Measurements from ENCODE around the gene EYS. TPM values are rescaled to one million over a fixed set of nuclear protein-coding genes. Genes with fewer than 3 reads are reported as not detected.

Gene EYS
- total RNA-seq, 1 experiment from 2014 or later, result not detected

DNA sequence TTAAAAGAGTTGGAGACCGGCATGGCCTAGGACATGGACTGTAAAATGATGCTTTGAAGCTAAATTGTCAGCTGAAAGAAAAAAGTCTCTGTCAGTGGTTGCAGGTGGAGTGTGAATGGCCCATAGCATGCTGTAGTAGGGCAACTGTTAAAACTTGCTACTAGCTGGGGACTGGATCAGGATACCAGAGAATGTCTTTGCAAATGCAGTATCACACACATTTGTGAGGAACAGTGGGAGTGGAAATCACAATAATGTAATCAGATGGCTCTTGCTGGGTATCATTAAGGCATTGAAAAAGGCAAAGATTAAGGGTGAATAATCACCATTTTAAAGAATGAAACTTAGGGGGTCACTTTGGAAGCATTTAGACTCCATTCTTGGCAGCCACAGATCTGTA lies 737.9 kb downstream of the EYS start:
- no peak for DNase-seq (ENCODE audit: low read depth)

DNA sequence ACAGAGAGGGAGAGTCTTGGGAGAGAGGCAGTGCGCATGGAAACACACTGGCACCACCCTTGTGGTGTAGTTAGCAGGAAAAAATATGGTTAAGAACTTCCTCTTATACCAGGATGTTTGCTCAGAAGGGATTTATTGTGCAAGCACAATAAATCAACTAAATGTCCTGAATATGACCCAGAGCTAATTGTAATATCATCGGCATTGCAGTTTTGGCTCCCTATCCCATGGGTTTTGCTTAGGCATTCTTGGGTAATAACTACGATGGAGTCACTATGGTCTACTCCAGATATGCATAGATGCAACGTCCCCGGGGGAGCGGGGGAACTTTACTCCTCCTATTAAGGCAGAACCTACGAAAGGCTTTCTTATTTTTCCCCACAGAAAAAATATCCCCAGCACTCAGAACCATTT lies 751.6 kb downstream of the EYS start:
- no peak for DNase-seq (ENCODE audit: low read depth)

DNA sequence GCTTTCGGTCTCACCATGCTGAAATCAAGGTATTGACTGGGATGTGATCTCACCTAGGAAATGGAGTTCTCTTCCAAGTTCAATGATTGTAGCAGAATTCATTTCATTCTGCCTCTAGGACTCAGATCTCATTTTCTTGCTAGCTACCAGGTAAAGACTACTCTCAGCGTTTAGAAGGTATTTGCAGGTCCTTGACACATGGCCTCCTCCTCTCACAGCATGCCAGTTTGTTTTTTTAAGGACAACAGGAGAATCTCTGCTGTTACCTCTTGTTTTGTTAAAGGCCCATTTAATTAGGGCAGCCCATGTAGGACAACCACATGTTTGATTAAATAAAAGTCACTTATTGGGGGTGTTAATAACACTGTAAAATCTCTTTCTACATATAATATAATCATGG lies 757.8 kb downstream of the EYS start:
- no peak for DNase-seq (ENCODE audit: low read depth)

DNA sequence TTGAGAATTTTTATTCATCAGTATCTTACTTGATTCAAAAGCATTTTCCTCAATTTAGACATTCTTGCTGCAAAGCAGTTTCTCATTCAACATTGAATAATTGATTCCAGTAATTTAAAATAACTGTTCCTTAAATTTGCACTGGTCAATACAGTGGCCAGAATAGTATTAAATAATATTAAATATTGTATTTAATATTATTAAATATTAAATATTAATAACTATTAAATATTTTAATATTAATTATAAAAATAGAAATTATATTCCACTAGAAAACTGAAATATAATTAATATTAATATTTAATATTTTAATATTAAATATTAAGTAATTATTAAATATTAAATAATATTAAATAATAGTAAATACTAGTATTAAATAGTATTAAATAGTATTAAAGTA lies 758.8 kb downstream of the EYS start:
- DNase-seq (ENCODE audit: low read depth), result no peak

DNA sequence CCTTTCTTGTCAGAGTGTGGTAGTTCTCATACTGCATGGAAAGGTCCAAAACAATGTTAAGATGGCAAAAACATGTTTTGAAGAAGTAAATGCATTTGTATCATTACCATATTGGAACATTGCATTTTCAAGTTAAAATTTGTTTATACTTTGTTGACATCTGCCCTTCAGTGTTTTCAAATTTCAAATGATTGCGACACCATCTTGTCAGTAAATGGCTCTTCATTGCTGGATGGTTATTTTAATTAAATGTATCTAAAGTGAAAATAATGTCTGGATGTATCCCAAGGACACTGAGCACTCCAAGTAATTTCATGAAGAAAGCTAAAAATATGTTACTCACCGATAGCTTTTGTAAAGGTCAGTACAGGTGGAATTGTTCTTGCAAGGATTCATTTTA lies 761.6 kb downstream of the EYS start:
- DNase-seq (ENCODE audit: low read depth), result no peak

DNA sequence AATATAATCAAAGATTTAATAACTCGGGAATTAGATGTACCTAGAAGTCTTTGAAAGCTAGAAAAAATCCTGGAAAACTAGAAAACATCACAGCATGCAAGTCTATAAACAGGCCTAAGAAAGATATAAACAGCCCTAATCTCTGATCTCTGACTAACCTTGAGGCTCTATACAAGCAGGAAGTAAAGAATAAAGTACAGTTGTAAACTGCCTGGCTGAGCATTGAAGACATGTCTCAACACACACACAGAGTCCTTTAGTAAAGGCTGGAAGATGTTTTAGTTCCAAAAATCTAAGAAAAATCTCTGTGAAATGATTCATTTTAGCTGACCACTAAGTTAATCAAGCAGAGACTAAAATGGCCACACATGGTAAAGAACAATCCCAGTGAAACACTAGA lies 774.5 kb downstream of the EYS start:
- DNase-seq (ENCODE audit: low read depth), result no peak

DNA sequence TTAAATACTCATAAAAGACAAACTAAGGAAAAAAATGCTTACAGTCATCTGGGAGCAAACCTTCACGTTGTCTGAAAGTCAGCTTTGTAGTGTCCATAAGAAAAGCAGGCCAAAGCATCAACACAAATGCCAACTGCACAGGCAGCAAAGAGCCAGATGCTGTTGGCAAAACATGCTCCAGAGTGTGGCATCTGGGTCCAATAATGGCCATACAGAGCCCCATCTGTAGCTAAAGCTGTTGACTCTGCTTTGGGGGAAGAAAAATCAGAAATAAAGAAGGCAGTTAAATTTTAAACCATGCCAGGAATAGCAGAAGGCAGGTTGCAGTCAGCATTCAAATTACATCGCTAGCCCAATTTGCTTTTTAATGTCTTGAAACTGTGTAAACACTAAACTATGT lies 776.3 kb downstream of the EYS start:
- DNase-seq (ENCODE audit: low read depth), result no peak

DNA sequence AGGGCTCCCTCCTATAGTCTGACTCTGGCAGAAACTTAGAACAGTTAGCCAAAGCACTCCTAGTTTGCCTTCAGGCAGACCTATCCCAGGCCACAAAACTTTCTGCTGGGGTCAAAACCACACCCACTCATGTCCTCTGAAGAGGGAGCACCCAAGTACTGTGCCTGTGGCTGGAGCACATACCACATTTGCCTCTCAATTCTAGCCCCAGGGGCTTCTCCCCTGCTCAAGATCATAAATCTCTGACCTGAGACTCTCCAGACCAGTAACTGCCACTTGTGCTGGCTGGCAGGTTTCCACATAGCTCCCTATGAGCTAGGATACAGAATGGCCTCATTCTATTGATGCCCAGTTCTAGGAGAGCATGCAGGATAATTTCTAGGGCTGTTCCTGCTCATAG lies 781.0 kb downstream of the EYS start:
- no peak for DNase-seq (ENCODE audit: low read depth)

DNA sequence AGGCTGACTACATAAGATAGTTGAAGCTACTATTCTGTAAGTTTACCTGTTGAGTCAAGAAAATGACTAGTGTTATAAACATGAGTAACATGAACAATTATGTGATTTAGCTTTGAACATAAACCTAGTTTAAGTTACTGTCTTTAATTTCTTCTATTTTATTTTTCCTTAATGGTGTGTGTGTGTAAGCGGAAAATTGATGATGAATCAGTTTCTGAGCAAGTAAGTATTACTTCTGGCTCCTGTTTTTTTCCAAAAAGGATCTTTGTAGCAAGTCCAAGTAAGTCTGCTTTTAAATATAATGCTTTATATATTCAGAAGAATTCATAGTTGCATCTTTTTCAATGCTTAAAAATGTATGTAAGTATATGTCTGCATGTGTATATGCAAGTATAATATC lies 786.8 kb downstream of the EYS start:
- no peak for DNase-seq (ENCODE audit: low read depth)

DNA sequence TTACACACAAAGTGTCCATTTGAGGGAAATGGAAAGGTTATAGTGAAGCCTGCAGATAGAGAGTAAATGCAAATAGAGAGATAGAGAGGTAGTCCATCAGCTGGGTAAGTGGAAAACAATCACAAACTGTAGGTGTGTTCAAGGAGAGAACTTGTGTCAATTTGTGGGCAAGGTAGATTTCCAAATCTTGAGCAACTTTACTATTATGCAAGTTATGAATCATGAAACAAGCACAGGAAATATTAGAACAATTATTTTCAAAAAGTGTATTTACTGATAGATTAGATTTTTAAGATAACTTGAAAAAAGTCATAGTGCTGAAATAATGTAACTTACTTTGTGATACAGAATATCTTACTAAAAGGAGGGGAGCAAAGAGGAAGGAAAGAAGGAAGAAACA lies 792.9 kb downstream of the EYS start:
- no peak for DNase-seq (ENCODE audit: low read depth)

DNA sequence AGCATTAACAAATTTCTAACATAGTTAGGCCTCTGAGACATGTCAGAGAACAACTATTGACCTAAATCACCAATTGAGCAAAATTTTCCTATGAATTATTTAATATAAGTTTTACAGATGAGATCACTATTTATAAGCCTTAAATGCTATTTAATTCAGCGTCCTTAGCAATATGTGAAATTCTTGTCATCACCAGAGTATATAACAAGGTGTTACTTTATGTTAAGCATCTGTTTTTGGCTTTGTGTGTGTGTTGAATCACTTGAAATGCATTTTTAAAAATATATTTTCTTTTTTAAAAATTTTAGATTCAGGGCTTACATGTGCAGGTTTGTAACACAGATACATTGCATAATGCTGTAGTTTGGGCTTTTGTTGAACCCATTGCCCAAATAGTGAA lies 794.1 kb downstream of the EYS start:
- no peak for DNase-seq (ENCODE audit: low read depth)

DNA sequence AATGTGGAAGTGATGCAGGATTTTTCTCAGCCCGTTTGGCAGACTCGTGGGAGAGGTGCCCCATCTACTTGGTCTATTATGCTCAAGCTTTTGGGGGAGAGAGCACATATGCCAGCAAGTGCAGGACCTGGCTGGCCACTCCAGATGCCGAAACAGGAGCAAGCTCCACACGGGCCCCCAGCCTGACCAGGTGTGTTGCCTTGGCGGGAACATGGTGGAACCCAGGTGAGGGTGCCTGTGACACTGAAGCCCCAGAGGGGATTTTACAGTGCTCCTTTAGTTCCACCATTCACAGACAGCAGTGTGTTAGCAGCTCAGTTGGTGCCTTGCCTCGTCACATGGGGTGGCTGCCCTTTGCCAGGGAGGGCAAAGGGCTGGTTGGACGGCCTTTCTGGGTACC lies 798.9 kb downstream of the EYS start:
- no peak for DNase-seq (ENCODE audit: low read depth)

DNA sequence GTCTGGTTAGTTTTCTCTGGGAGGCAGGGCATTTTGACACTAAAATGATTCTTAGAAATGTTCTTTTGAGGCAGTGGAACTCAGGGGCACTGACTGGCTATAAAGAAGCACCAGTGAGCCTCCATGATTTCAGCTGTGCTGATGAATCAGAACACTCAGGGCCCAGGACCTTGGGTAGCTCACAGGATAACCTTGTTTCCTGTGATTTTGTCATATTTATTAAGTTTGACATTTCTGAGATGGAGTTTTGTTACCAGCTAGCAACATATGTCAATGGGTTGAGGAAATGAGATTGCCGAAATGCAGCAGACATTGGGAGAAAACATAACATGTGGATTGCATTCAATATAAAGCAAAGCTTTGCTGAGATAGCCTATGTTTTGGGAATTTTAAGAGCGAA lies 802.4 kb downstream of the EYS start:
- no peak for DNase-seq (ENCODE audit: low read depth)

DNA sequence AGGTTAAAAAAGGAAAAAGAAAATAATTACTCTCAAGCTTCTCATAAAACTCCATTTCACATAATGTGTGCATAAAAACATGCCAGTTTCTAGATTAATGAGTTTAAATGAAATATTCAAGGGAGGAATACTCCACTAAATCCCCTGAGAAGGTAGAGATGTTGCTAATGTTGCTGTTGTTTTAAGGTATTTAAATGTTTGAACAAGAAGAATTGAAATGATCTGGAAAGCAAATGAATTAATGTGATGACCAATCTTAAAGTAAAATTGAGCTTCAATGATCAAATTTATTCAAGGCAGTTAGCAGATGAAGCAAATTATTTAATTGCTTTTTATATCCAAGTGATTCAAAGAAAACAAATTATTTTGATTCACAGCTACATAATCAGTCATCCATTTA lies 804.4 kb downstream of the EYS start:
- DNase-seq (ENCODE audit: low read depth), result no peak

DNA sequence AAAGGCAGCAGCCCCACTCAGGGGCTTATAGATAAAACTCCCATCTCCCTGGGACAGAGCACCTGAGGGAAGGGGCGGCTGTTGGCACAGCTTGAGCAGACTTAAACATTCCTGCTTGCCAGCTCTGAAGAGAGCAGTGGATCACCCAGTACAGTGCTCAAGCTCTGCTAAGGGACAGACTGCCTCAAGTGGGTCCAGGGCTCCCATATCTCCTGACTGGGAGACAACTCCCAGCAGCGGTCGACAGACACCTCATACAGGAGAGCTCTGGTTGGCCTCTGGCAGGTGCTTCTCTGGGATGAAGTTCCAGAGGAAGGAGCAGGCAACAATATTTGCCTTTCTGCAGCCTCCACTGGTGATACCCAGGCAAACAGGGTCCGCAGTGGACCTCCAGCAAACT lies 810.1 kb downstream of the EYS start:
- DNase-seq (ENCODE audit: low read depth), result no peak

DNA sequence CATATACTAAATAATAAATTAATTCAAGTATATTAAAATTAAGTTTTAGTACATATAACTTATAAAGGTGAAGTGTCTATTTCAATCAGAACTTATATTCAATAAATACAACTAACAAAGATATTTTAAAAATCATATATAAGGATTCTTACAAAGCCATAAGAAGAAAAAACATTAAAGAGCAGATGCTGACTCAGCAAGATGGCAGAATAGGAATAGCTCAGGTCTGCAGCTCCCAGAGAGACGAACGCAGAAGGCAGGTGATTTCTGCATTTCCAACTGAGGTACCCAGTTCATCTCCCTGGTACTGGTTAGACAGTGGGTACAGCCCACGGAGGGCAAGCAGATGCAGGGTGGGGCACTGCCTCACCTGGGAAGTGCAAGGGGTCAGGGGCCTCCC lies 811.1 kb downstream of the EYS start:
- no peak for DNase-seq (ENCODE audit: low read depth)

DNA sequence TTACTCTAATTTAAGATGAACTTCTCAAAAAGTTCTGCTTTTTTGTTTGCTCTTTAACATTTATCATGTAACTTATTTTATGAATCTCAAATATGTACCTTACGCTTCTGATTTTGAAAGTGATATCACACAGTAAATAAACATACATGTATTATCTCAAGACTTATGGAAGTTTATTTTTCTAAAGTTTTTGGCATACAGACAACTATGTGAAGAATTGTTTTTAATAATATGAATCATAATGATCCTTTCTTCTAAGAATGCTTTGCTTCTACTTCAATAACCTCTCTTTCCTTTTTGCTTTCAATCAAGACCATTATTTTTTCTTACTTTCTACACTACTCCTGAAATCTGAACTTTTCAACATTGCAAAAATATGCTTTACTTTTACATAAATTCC lies 816.4 kb downstream of the EYS start:
- DNase-seq (ENCODE audit: low read depth), result no peak

DNA sequence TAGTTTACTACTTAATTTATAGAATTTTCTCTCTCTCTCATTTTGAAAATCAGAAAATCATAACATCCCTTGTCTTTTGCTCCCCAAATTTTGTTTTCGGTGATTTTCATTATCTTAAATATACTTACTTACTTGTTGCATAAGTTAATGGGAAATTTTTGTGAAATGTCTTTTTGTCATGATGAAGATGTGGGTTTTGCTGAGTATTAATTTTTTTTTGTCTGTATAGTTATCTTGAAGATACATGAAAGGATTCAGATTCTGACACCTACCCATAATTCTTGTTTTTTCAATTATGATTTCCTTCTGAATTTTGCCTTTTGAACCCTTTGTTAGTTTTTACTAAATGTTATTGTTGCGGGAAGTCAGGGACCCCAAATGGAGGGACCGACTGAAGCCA lies 817.9 kb downstream of the EYS start:
- no peak for DNase-seq (ENCODE audit: low read depth)

DNA sequence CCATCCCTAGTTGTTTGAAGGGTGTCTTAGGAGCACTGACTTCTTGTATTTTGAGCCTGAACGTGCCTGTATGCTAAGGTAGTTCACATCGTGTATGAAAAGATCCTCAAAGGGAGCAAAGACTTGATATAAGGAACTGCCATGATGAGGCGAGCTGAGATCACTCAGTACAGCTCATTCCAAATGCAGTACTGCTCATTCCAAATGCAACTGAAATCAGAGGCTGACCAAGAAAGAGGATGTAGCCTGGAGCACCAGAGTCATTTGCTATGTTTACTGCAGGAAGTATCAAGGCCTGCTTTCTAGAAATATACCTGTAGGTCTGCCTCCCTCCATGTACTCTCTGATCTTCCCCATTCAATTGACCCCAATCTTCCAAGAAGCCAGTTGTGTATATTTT lies 832.2 kb downstream of the EYS start:
- DNase-seq (ENCODE audit: low read depth), result no peak

DNA sequence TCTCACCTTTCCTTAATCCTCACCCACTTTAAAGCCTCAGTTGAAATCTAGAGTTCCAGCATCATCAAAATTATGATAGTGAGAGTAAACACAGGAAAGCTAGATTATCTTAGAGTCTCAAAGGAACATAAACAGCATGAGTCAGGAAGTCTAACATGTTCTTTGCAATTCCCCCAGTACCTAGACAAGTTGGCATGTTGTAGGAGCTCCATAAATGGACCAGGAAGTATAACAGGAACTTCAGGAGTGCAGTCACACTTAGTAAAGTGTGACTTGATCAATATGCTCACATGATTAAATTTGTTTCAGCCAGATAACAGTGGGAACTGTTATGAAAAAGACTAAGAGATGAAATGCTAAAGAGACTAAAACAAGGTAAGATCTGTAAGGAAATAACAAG lies 834.4 kb downstream of the EYS start:
- no peak for DNase-seq (ENCODE audit: low read depth)

DNA sequence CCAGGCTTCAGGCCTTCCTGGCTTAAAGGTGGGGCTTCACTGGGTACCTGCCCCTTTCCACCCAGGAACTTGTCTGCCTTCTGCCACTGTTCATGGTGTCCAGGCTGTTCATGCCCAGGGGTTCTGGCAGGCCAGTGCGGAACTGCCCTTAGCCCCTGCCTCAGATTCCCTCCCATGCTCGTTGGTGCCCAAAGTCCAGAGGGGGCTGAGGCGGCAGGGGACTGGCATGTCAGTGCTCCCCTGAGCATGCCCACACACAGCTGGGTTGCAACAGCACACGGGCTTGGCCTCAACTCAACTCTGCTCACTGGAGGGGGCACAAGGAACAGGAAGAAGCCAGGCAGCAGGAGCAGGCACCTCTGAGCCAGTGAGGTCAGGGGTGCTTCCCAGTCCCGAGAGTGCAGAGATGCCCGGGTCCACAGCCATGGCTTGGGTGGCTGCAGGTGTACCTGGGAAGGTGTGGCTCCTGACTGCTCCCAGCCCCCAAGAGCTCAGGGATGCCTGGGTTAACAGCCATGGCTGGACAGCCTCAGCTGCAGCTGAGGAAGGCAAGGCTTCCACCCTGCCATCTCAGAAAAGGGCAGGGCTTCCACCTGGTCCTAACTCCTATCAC lies 845.9 kb downstream of the EYS start:
- no peak for DNase-seq (ENCODE audit: low read depth)

DNA sequence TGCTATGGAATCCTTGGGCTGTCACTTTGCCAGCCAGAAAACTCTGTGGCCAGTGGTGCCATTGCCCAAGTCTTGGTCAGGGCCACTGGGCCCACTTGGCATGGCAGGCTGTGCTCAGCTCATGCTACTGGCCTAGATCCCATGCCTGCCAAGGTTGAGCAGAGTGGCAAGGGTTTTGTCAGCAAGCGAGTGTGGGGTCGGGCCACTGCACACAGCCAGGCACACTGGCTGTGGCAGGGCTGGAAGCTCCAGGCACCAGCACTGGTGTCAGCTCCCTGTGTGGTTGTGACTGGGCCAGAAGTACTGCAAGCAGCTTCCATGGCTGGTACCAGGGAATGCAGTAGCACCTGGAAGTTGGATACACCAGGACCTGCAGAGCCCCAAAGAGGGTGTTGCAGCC lies 846.8 kb downstream of the EYS start:
- DNase-seq (ENCODE audit: low read depth), result no peak

DNA sequence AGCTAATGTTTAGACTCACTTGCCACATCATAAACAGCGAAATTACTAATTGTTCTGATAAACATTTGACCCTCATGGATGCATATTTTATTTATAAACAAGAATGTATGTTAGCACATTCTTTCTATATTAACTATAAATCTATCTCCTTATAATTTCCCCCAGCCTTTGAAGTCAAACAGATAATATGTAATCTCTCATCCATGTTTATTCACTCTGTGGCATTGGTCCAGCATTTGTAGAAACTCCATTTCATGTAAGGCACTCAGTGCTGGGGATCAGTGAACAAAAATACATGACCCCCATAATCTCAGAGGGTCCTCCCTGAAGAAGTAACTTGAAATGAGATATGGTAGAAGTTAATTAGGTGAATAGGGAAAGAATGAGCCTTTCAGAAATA lies 856.9 kb downstream of the EYS start:
- DNase-seq (ENCODE audit: low read depth), result no peak

DNA sequence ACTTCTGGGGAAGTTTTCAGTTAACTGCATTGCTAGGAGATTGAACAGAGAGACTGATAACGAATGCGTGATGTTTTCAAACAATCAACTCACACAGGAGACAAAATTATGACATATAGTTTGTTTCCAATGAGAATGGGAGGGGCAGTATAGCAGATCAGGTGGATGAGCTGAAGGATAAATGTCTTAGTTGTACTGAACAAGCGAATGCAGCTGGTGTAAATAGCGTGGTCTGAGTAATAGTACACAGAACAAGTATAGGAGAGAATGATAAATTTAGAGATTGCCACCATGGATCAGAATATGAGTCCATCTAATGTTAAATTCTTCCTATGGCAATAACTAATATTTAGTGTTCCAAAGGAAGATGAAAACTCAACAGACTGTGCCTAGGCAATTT lies 858.6 kb downstream of the EYS start:
- DNase-seq (ENCODE audit: low read depth), result no peak

DNA sequence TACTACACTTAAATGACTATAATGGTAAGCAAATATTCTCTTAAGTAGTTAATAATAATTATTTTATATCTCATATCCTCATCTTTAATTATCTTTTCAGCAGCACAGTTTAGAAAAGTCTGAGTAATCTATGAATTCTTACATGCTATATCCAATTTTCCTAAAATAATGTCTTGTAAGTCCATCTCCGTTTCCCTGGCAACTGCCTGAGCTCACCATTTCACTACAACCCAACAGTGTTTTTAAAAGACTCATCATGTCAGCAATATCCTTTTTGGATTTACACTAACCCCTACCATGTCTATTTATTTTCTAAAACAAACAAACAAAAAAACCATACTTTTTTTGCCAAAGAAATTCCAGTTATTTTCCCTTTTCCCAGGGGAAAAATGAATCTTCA lies 859.6 kb downstream of the EYS start:
- no peak for DNase-seq (ENCODE audit: low read depth)
